ENCODE data around the gene CAV1. TPM values are rescaled to one million over a fixed set of nuclear protein-coding genes. Genes with fewer than 3 reads are reported as not detected.

CAV1 gene
- total and polyA plus RNA-seq, 2 of the 4 experiments (the other 2 are of a cell fraction) = 1,592 to 1,808 TPM

- Histone ChIP-seq H4K20me1 (ENCODE audit: insufficient read depth, low read length) (peaks cover 18% of the 10 kb centered on the region; the same call in 1 of the 2 replicates), H3K27ac (ENCODE audit: insufficient read depth, low read length) (peak overlapping the region; percentile 45)
- POLR2A ChIA-PET (ENCODE audit: unreplicated experiment) = no interaction called here
These were observed 23.7 kb downstream of the CAV1 start for GRCh38 chr7:116548506-116548905.

More at GRCh38 chr7:116548506-116548905, 23.7 kb downstream of the CAV1 start:
- H3K79me1 ChIP-seq (ENCODE audit: low read depth in 1 of 2, low read length in 2 of 2) = peaks cover 46 to 87% of the 10 kb centered on the region in 2 experiments
- H4K8ac ChIP-seq (ENCODE audit: low read depth in 2 of 2, low read length in 2 of 2) = peak overlapping the region in 1 of 2 experiments; percentile 34; a peak in 2 of 4 replicates
- H4K91ac ChIP-seq (ENCODE audit: insufficient read depth, low read depth, low read length) = no peak overlapping the region
- dilution Hi-C loops (cut with HindIII; ENCODE audit: low sequenced_read_pairs, unreplicated experiment) = no loop called here
- in situ Hi-C loops (cut with MboI; ENCODE audit: low sequenced_read_pairs) = no loop called here
- H2AK9ac ChIP-seq (replicated peaks; ENCODE audit: low read depth, low read length, poor library complexity) = no peak overlapping the region
- 0 out of 2 replicates have a peak overlapping the region, but pooled peaks have one; percentile 7 for H3K23ac ChIP-seq (ENCODE audit: low read depth, low read length)
- BruUV-seq (replicated peaks) = no TSS peak
- intact Hi-C loops (cut with micrococcal nuclease) = no loop called here
- peak overlapping the region; percentile 24; the same call in 1 of the 3 replicates for H2BK15ac ChIP-seq (ENCODE audit: low read depth, low read length)
- H3K9ac ChIP-seq (ENCODE audit: low read depth, low read length) = no peak overlapping the region
- H3K9me3 ChIP-seq (ENCODE audit: control insufficient read depth, insufficient read depth, low read length) = no peaks in the 10 kb centered on the region
- CTCF ChIA-PET = no interaction called here
- no peak overlapping the region for H3K4me3 ChIP-seq (ENCODE audit: insufficient read depth, low read depth, low read length)
- H3K56ac ChIP-seq (ENCODE audit: extremely low read depth, insufficient read depth, low read length) = no peak overlapping the region
- no peak overlapping the region for H3K4me2 ChIP-seq (ENCODE audit: low read depth, low read length)
- peak overlapping the region; percentile 1; the same call in 1 of the 2 replicates for H2BK20ac ChIP-seq (ENCODE audit: low read depth, low read length)
- H2AFZ ChIP-seq (replicated peaks; ENCODE audit: low read length, poor library complexity) = no peak overlapping the region
- H3K27me3 ChIP-seq (ENCODE audit: control insufficient read depth, insufficient read depth, low read length) = no peaks in the 10 kb centered on the region
- TF ChIP-seq RAD21 (IDR thresholded peaks at IDR 0.05; ENCODE audit: low read length) = no peak
- no peak for TF ChIP-seq MAFK (IDR thresholded peaks at IDR 0.05; ENCODE audit: low read depth, low read length)
- TF ChIP-seq RFX5 (IDR thresholded peaks at IDR 0.05; ENCODE audit: low read depth, low read length) = no peak
- TF ChIP-seq FOS (IDR thresholded peaks at IDR 0.05; ENCODE audit: low read depth, low read length) = no peak
- ATAC-seq (ENCODE audit: low read depth) (no peak), DNase-seq (no peak)
- 80% methylated on average over 1 of the region's 3 CpGs; no CpG with 5 or more reads in 1 of the 2 experiments for WGBS, 2 experiments (ENCODE audit: extremely low coverage in 2 of 2, insufficient read length in 1 of 2)
- no peak overlapping the region; the same call in 1 of the 2 replicates for H2AK5ac ChIP-seq (ENCODE audit: low read depth, low read length)
- H3K18ac ChIP-seq (ENCODE audit: low read depth, low read length) = peak overlapping the region; percentile 7; the same call in 1 of the 2 replicates
- no peak overlapping the region for H2BK120ac ChIP-seq (ENCODE audit: low read depth, low read length)
- no peak overlapping the region for H3K4ac ChIP-seq (ENCODE audit: low read depth, low read length)
- no peak overlapping the region for H3K14ac ChIP-seq (replicated peaks; ENCODE audit: low read depth, low read length)
- H3K36me3 ChIP-seq (ENCODE audit: control insufficient read depth, insufficient read depth, low read length) = peaks cover 43% of the 10 kb centered on the region
- peak overlapping the region; percentile 38; the same call in 1 of the 2 replicates for H4K5ac ChIP-seq (ENCODE audit: low read depth, low read length)
- H3K4me1 ChIP-seq (ENCODE audit: control insufficient read depth, insufficient read depth, low read length) = peaks cover 28% of the 10 kb centered on the region
- H3K9me1 ChIP-seq (ENCODE audit: insufficient read depth, low read length) = peaks cover 30% of the 10 kb centered on the region
- peak overlapping the region; percentile 21 for H2BK5ac ChIP-seq (ENCODE audit: low read depth, low read length, poor library complexity, severe bottlenecking)
